Measurements from ENCODE around the gene GNAT2. TPM values are rescaled to one million over a fixed set of nuclear protein-coding genes. Genes with fewer than 3 reads are reported as not detected.

The GNAT2 gene
- total RNA-seq, 1 donor from 2014 or later: not detected

DNA sequence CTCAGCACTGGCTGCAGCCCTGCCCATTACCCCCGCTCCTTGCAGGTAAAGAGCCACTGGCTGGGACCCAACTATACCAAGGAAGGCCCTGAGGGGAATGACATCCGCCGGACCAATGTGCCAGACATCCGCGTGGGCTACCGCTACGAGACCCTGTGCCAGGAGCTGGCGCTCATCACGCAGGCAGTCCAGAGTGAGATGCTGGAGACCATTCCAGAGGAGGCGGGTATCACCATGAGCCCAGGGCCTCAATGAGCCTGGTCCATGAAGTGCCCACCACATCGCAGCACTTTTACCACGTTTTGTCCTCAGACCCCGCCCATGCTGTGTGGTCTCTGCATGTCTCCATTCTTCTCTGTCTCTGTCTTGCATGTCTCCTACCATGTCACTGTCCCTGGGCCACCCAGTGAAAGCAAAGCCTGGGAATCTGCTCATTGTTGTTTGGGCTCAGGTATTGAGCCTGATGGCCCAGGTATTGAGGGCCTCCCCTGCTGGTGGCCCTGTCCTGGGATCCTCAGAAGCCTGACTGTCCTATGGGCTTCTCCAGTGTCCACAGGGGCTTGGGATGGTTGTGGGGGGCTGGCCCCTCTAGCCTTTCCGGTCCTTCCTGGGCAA is 11.6 kb upstream of the GNAT2 start:
- H3K4me3 Mint-ChIP-seq (ENCODE audit: unreplicated experiment): no peak overlapping the region
- H3K4me1 Mint-ChIP-seq (ENCODE audit: low read depth, unreplicated experiment): peaks cover 13% of the 10 kb centered on the region
- Histone ChIP-seq H3K9me3 (ENCODE audit: insufficient read depth, low read depth, low read length) (no peaks in the 10 kb centered on the region), H3K4me1 (ENCODE audit: insufficient read depth, low read length) (peaks cover 11% of the 10 kb centered on the region), H3K4me3 (ENCODE audit: insufficient read depth, low read depth, low read length) (no peak overlapping the region), H3K4me2 (ENCODE audit: low read length) (no peak overlapping the region), H2AFZ (ENCODE audit: low read depth, low read length) (no peak overlapping the region), H3K79me2 (ENCODE audit: insufficient read depth, low read length) (peaks cover 9% of the 10 kb centered on the region), H3K27me3 (ENCODE audit: insufficient read depth, low read length) (no peaks in the 10 kb centered on the region), H3K27ac (ENCODE audit: low read depth, low read length) (no peak overlapping the region), H3K9ac (ENCODE audit: low read length) (no peak overlapping the region), H4K20me1 (ENCODE audit: insufficient read depth, low read length) (peaks cover 57% of the 10 kb centered on the region), H3K36me3 (ENCODE audit: insufficient read depth, low read length) (peaks cover 24% of the 10 kb centered on the region)
- no peak for DNase-seq (ENCODE audit: low read depth)
- H3K27me3 Mint-ChIP-seq (ENCODE audit: low read depth, unreplicated experiment): no peaks in the 10 kb centered on the region
- no peak for FAIRE-seq
- TF ChIP-seq EZH2 (IDR thresholded peaks at IDR 0.05; ENCODE audit: insufficient read depth, low read length): no peak
- TF ChIP-seq, protein P1, sequence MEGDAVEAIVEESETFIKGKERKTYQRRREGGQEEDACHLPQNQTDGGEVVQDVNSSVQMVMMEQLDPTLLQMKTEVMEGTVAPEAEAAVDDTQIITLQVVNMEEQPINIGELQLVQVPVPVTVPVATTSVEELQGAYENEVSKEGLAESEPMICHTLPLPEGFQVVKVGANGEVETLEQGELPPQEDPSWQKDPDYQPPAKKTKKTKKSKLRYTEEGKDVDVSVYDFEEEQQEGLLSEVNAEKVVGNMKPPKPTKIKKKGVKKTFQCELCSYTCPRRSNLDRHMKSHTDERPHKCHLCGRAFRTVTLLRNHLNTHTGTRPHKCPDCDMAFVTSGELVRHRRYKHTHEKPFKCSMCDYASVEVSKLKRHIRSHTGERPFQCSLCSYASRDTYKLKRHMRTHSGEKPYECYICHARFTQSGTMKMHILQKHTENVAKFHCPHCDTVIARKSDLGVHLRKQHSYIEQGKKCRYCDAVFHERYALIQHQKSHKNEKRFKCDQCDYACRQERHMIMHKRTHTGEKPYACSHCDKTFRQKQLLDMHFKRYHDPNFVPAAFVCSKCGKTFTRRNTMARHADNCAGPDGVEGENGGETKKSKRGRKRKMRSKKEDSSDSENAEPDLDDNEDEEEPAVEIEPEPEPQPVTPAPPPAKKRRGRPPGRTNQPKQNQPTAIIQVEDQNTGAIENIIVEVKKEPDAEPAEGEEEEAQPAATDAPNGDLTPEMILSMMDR (IDR thresholded peaks at IDR 0.05; ENCODE audit: insufficient read depth, low read depth, low read length): no peak
- H3K27ac Mint-ChIP-seq (ENCODE audit: unreplicated experiment): no peak overlapping the region
- peaks cover 2% of the 10 kb centered on the region for H3K9me3 Mint-ChIP-seq (ENCODE audit: unreplicated experiment)
- H3K36me3 Mint-ChIP-seq (ENCODE audit: low read depth, unreplicated experiment): peaks cover 25% of the 10 kb centered on the region

GRCh38 chr1:109630081-109630897 is 10.9 kb upstream of the GNAT2 start:
- Histone ChIP-seq H3K27ac (ENCODE audit: low read depth, low read length) (no peak overlapping the region), H3K36me3 (ENCODE audit: insufficient read depth, low read length) (peaks cover 24% of the 10 kb centered on the region), H4K20me1 (ENCODE audit: insufficient read depth, low read length) (peaks cover 64% of the 10 kb centered on the region), H3K79me2 (ENCODE audit: insufficient read depth, low read length) (peaks cover 16% of the 10 kb centered on the region), H3K27me3 (ENCODE audit: insufficient read depth, low read length) (no peaks in the 10 kb centered on the region), H3K9ac (ENCODE audit: low read length) (no peak overlapping the region), H3K4me1 (ENCODE audit: insufficient read depth, low read length) (peaks cover 10% of the 10 kb centered on the region), H3K4me3 (ENCODE audit: insufficient read depth, low read depth, low read length) (no peak overlapping the region), H2AFZ (ENCODE audit: low read depth, low read length) (no peak overlapping the region), H3K9me3 (ENCODE audit: insufficient read depth, low read depth, low read length) (no peaks in the 10 kb centered on the region), H3K4me2 (ENCODE audit: low read length) (no peak overlapping the region)
- no peak for TF ChIP-seq EZH2 (IDR thresholded peaks at IDR 0.05; ENCODE audit: insufficient read depth, low read length)
- TF ChIP-seq, protein P1 (IDR thresholded peaks at IDR 0.05; ENCODE audit: insufficient read depth, low read depth, low read length): no peak
- DNase-seq (ENCODE audit: low read depth): no peak
- peaks cover 28% of the 10 kb centered on the region for H3K36me3 Mint-ChIP-seq (ENCODE audit: low read depth, unreplicated experiment)
- no peaks in the 10 kb centered on the region for H3K27me3 Mint-ChIP-seq (ENCODE audit: low read depth, unreplicated experiment)
- no peak overlapping the region for H3K27ac Mint-ChIP-seq (ENCODE audit: unreplicated experiment)
- H3K4me3 Mint-ChIP-seq (ENCODE audit: unreplicated experiment): peak overlapping the region; percentile 27
- H3K4me1 Mint-ChIP-seq (ENCODE audit: low read depth, unreplicated experiment): peaks cover 15% of the 10 kb centered on the region
- FAIRE-seq: no peak
- H3K9me3 Mint-ChIP-seq (ENCODE audit: unreplicated experiment): peaks cover 2% of the 10 kb centered on the region

Measured in astrocyte (in vitro differentiated cells and primary cell).